Right renal cortex interstitium (tissue), 3 donors: ENCODE measurements around the gene CENPO. TPM values are rescaled to one million over a fixed set of nuclear protein-coding genes. Genes with fewer than 3 reads are reported as not detected.
"Not testable (repeated sequence)": the region's sequence is repeated elsewhere in the genome, so short reads cannot be mapped to it uniquely, and the experiment has no call there.

ENCODE experiments used
- DNase-seq, 3 donors: peaks; one replicate each; pipeline ENCODE4 v3.0.0-alpha.2; 2013; ENCODE audit warnings: low read depth in 3 of 3, low spot score in 2 of 3
- polyA plus RNA-seq, 3 donors: library from polyadenylated mRNA; unstranded; fragments of 120-200 nt; gene quantifications; one replicate each; pipeline ENCODE4 v1.2.1, GENCODE V29; 2013; ENCODE audit not compliant: insufficient read length in 3 of 3

CENPO gene
- polyA plus RNA-seq, 3 donors: 19.9 to 21.6 (median 20.7) TPM

DNA sequence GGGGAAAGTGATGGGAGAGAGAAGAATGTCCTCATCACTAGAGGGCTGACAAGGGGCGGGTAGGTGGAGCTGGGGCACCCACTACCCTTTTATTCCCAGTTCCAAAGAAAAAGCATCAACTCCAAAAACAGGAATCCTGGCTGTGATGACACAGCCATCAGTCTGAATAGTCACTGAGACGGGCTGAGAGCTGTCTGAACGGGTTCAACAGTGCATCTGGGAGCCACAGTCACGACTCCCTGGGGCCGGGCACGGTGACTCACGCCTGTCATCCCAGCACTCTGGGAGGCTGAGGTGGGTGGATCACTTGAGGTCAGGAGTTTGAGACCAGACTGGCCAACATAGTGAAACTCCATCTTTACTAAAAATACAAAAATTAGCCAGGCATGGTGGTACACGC, 42.2 kb downstream of the CENPO start:
- not testable (repeated sequence) for DNase-seq

GRCh38 chr2:24836206-24836605, 43.0 kb downstream of the CENPO start:
- no peak for DNase-seq

DNA sequence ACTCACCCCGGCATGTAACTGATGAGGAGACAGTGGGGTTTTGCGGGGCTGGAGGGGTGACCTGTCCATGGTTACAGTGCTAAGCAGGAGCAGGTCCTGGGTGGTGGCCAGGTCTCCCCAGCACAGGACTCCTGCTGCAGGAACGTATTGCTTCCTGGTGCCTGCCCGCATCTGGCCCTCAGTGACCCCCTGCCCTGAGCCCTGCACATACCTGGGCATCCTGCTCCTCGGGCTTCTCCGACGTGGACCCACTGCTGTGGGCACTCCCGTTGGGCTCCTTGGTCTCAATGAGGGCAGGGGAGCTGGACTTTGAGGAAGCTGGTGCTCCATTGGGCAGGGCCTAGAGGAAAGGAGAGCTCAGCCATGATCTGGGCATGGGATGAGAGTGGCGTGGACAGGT, 43.5 kb downstream of the CENPO start:
- DNase-seq: no peak

DNA sequence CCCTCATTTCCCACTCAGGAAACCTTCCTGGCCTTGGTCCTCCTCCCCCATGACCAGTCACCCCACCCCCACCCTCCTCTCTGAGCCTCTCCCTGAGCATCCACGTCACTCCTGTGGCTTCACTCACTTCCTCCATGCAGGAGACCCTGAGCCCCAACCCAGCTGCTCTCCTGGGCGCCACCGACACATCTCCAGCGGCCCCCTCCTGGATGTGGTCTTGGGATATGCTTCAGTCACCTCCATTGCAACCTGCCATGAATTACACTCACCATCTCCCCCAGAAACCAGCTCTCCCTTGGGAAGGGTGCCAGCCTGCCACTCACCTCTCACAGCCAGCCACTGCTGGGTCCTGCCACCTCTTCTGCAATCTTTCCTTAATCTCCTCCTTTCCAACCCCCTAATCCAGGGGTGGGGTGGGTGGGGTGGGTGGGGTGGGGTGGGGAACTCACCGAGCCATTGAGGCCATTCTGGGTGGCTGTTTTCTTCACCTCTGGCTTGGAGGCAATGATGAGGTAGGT, 44.8 kb downstream of the CENPO start:
- DNase-seq: no peak

DNA sequence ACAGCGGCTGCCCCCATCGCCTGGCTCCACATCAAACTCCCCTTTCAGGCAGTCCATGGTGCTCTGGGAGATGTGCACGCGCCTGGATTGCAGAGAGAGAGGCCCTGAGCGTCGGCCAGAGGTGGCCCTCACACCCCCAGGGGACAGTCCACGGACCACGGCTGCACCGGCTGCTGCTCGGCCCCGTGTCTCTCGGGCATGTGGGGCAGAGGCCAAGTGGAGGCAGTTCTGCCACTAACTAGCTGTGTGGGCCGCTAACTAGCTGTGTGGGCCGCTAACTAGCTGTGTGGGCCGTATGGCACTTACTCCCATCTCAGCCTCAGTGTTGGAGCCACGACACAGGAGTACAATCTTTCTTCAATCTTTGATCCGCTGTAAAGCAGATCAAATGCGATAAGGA, 45.3 kb downstream of the CENPO start:
- no peak for DNase-seq

DNA sequence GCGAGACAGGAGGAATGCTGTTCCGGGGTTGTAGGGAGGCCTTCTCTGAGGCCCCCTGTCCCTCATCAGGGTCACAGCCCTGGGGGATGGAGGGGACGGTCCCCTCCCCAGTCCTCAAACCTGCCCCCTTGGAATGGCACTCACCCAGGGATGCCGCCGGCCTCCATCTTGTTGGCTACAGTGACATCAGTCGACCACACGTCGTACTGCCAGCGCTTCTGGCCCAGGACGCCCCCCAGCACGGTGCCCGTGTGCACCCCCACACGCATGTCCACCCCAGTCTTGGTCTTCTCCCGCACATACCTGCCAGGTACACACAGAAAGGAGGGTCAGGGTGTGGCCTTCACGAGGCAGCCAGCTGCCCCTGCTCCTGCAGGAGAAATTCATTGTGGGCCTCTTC, 46.5 kb downstream of the CENPO start:
- no peak for DNase-seq

- no peak for DNase-seq
Measured at GRCh38 chr2:24840164-24840869, 47.1 kb downstream of the CENPO start.

- DNase-seq: no peak
Measured at GRCh38 chr2:24840962-24841945, 48.0 kb downstream of the CENPO start.

DNA sequence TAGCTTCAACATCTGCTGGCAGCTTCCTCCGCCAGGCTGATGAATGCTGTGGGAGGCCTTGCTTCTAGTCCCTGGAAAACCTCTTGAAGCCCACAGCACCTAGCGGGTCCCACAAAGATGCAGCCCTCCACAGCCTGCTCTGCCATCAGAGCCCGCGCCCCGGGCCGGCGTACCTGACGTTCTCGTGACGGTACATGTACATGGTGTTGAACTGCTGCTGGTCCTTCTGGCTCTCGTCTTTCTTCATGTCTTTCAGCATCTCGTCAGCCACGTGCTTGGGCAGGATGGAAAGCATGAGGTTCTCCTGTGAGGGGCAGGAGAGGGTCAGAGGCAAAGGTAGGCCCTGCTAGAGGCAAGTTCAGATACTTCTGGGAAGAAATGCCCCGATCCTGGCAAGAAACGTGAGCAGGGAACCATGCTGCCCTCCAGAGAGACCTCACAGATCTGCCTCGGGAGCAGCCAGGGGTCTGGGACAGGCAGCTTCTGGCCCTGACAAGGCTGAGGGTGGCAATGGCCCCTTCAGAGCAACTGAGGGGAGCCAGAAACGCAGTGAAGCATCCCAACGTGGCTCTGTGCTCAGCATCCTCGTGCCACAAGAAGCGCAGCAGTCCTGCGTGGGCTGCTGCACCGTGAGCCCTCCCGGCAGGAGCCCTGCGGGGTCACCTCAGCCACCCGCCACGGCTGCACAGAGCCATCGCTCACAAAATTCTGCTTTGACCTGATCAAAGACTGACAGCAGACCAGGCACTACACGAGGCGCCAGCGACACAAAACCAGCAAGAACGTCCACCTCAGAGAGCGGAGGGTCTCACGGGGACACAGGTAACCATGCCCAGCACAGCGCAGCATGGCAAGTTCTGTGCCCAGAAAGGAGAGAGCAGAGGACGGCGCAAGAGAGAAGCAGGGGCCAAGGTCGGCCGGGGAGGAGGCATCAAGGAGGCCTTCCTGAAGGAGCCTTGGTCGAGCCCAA, 49.1 kb downstream of the CENPO start:
- DNase-seq: no peak

DNA sequence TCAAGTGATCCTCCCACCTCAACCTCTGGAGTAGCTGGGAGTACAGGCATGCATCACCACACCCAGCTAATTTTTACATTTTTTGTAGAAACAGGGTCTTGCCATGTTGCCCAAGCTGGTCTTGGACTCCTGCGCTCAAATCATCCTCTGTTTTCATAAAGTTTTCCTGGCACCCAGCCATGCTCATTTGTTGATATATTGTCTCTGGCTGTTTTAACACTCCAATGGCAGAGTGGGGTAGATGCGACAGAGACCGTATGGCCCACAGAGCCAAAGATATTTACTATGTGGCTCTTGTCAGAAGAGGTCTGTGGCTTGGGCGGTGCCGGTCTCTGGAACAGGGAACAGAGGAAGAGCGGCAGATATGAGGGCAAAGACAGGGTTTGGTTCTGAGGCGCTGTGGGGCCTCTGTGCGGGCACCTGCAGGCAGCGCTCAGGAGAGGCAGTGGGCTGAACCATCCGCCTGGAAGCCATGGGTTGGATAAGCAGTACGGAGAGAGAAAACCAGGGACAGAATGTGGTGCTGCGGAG, 50.2 kb downstream of the CENPO start:
- no peak for DNase-seq

GRCh38 chr2:24844023-24844685, 50.9 kb downstream of the CENPO start:
- no peak for DNase-seq

- DNase-seq: no peak
Measured at GRCh38 chr2:24845691-24846090, 52.5 kb downstream of the CENPO start.

- DNase-seq: no peak
Measured at GRCh38 chr2:24850944-24851343, 57.7 kb downstream of the CENPO start.

DNA sequence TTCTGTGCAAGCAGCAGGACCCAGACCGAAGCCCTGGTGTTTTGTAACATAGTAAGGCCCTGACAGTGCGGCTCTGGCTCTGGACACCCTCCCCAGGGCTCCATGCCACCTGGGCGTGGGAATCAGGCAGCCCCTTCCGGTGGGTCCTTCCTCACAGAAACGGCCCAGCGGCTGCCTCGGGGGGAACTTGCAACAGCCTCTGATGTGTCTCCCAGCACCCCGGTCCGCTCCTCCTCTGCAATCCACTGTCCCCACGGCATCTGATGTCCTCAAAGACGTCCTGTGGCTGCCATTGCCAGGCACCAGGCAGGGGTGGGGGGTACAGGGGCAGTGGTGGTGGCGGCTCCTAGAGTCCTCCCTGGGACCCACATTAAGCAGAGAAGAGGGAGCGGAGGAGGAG, 58.8 kb downstream of the CENPO start:
- DNase-seq: no peak

DNA sequence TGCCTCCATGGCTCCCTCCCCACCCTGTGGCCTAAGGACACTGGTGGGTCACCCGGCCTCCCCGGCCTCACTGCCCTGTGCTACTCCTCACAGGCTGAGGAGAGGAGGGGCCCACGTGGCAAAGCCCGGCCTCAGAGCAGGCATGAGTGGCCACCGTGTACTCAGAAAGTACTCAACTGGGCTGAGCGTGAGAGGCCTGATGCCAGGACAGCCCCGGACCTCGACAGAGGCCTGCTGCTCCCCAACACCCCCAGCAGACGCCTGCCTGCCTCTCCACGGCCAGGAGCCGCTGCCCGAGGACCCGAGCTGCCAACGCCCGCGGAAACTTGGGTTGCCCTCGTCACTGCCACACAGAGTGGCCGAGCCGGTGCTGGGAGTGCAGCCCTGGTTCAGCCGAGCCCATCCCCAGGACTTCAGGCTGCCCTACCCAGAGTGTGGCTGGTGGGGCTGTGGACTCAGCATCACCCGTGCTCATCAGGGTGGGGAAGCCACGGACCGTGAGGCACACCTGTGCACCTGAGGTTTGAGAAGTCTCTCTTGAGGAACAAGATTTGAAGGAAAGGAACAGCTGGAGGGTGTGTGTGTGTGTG, 59.3 kb downstream of the CENPO start:
- no peak for DNase-seq

GRCh38 chr2:24853046-24853445, 59.8 kb downstream of the CENPO start:
- no peak for DNase-seq

DNA sequence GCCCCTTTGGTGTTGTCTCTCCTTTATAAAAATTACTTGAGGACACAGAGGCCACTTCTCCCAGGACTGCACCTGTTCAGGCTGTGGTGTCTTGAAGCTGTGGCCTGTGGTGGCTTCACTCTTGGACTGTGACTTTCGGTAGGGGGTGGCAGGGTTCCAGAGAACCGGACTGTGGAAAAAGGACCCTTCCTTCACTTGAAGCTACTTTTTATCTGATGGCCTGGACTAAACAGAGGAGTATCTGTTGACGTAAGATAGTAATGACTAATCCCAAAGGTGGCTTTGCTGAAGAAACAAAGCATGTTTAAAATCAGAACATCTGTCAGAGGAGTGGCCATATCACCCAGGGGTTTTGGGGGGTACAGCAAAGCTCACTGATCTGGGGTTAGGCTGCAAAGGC, 60.8 kb downstream of the CENPO start:
- no peak for DNase-seq

DNA sequence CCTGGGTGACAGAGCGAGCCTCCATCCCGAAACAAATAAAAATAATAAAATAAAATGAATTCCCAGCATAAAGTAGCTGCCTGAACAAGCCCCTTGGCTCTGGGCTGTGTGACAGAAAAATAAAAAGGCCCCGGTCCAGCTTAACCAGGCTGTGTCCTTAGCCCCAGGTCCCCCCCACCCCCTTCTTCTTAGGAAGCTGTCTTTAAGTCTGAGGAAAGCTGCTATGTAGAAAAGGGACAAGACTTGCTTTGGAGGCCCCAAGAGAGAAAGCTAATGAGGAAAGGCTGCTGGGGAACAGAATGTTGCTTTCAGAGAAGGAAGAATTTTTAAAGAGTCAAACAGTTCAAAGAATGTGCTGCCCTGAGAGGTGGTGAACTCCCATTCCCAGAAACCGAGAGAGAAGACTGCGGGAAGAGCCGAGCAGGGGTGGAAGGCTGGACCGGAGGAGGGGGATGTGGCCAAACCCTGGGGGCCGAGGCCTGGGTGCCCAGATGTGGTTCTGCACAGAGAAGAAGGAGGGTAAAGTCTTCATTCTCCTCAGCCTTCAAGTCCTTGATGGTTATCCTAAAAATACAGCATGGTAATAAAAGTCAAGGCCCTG, 61.9 kb downstream of the CENPO start:
- peak in 1 of 3 donors; percentile 33 for DNase-seq

DNA sequence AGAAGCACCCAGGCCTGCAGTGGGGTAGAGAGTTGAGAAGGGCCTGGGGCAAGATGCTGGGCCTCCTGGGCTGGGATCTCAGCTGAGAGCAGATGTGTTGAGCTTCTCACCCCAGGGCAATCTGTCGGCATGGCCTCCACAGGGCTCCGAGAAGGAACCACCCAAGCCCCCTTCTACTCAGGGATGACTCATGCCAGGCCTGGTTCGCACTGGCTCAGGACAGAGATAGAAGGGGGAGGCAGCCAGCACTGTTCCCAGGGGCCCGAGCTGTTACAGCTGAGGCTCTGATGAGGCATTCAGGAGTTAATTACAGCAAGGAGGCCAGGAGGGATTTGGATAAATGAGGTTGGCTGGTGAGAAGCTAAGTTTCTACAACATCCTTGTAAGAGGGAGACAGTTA, 62.5 kb downstream of the CENPO start:
- no peak for DNase-seq
